Measurements from ENCODE around the gene TMEM30B.
"Not testable (repeated sequence)": the region's sequence is repeated elsewhere in the genome, so short reads cannot be mapped to it uniquely, and the experiment has no call there.

TMEM30B gene, protein sequence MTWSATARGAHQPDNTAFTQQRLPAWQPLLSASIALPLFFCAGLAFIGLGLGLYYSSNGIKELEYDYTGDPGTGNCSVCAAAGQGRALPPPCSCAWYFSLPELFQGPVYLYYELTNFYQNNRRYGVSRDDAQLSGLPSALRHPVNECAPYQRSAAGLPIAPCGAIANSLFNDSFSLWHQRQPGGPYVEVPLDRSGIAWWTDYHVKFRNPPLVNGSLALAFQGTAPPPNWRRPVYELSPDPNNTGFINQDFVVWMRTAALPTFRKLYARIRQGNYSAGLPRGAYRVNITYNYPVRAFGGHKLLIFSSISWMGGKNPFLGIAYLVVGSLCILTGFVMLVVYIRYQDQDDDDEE

GRCh38 chr14:61281186-61281947 is at the start of gene TMEM30B:
Gene TMEM30B (minus strand): TSS chr14:61281338. CDS start chr14:61281147, 191 bp downstream.
- peak; percentile 28 for DNase-seq

DNA sequence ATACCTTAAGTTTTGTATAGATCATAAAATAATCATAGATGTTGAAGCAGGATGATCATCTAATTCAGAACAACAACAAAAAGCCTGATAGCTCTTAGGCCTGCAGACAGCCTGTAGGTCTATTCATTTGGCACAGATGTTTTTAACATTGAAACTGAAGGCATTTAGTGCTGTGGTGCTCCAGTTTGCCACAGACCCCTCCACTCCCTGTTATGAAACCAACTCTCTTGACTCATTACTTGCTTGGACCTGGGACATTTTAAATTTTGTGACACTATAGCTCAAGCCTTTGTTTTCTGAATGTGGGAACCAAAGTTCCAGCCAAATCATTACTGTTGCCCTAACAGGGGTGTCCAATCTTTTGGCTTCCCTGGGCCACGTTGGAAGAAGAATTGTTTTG is 49.4 kb upstream of the TMEM30B start:
- DNase-seq, result no peak

GRCh38 chr14:61329478-61330051 is 48.4 kb upstream of the TMEM30B start:
- no peak for DNase-seq

GRCh38 chr14:61328626-61329262 is 47.6 kb upstream of the TMEM30B start:
- no peak for DNase-seq

GRCh38 chr14:61326847-61327246 is 45.7 kb upstream of the TMEM30B start:
- DNase-seq, result no peak

DNA sequence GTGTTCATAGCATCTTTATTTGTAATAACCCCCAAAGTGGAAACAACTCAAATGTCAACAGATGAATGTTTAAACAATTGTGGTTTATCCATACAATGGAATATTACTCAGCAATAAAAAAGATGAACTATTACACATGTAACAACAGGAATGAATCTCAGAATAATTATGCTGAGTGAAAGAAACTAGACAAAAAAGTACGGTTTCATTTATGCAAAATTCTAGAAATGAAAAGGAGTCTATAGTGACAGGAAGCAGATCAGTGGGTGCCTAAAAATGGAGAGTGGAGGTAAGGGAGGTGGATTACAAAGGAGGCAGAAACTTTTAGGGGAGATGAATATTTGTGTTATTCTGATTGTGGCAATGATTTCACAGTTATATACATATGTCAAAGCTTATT is 45.0 kb upstream of the TMEM30B start:
- DNase-seq, result no peak

DNA sequence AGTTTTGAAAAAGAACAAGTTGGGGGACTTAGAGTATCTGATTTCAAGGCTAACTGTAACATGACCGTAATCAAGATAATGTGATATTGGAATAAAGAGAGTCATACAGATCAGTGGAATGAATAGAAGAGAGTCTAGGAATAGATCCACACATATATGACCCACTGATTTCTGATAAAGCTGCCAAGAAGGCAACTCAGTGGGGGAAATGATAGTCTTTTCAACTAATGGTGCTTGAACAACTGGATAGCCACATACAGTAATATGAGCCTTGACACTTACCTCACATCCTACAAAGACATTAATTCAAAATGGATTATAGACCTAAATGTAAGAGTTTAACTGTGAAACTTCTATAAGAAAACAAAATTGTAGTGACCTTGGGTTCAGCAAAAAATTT is 44.0 kb upstream of the TMEM30B start:
- no peak for DNase-seq

DNA sequence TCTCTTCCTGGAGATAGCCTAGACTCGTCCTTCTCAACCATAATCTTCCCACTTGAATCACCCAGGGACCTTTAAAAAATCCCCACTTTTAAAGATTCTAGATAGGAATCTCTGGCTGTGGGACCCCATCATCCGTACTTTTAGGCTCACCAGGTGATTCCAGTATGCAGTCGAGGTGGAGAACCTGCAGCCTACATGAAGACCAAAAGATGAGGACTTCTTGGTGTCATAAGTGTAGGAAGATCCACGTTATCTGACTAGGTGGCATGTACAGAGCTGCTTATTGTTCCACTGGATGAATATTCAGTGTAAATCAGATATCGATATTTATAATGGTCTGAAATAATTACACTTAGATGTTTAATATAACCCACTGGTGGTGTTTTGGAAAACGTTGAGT is 42.8 kb upstream of the TMEM30B start:
- DNase-seq, result no peak

GRCh38 chr14:61322799-61323290 is 41.7 kb upstream of the TMEM30B start:
- DNase-seq, result no peak

- peak; percentile 32 for DNase-seq
Measured at GRCh38 chr14:61322011-61322798, 41.1 kb upstream of the TMEM30B start.

GRCh38 chr14:61321385-61322010 is 40.4 kb upstream of the TMEM30B start, which contains the start of gene PRKCH:
Gene PRKCH (plus strand): TSS chr14:61321579. CDS start chr14:61322102, 523 bp downstream.
- DNase-seq, result peak; percentile 78

DNA sequence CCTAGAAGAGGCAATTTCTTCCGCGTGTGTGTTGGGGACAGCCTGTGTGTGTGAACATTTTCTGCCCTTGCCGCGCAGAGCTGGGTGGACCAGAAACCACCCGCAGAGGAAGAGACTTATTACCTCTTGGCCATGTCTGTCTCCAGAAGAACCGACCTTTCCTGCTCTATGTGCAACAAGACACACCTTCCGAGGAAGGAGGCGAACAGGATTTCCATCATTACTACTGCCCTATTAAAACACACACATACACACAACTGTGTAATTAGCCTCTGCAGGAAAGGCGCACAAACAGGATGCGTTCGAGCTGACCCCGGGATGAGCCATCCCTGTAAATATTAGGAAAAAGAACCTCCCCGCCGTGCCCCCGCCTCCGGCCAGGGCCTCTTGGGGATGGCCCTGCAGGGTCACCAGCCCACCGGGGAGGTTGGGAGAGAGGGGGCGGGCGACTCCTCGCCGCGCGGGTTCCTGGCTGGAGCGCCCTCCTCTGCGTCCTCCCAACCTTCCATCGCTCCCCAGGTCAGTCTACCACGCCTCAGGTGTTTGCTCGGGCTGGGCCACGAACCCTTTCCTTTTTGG is 39.8 kb upstream of the TMEM30B start:
- DNase-seq, result no peak

- DNase-seq, result not testable (repeated sequence)
Measured at GRCh38 chr14:61320170-61320569, 39.0 kb upstream of the TMEM30B start.

GRCh38 chr14:61319706-61320105 is 38.6 kb upstream of the TMEM30B start:
- no peak for DNase-seq

DNA sequence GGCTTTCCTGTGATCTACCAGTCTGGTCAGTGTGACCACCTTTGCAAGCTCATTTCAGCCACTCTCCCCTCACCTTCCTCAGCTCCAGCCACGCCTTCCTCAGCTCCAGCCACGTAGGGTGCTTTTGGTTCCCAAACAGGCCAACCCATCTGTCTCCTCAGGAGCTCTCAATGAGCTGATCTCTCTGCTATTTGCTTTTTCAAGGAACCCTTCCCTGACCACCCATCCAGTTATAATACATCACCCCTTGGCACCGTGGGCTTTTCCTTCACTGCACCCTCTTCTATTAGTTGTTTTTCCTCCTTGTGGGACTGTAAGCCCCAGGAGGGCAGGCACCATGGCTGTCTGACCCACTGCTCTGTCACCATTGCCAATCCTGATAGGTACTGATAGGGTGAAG is 37.9 kb upstream of the TMEM30B start:
- no peak for DNase-seq

GRCh38 chr14:61315313-61315712 is 34.2 kb upstream of the TMEM30B start:
- DNase-seq, result no peak

DNA sequence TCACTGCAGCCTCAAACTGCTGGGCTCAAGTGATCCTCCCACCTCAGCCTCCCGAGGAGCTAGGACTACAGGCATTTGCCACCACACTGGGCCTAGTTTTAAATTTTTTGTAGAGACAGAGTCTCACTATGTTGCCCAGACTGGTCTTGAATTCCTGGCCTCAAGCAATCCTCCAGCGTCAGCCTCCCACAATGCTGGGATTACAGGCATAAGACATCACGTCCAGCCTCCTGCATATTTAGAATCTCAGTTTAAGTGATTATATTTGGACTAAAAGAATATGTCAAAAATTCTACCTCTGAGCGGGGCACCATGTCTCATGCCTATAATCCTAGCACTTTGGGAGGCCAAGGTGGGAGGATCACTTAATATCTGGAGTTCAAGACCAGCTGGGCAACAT is 27.6 kb upstream of the TMEM30B start:
- DNase-seq, result not testable (repeated sequence)

DNA sequence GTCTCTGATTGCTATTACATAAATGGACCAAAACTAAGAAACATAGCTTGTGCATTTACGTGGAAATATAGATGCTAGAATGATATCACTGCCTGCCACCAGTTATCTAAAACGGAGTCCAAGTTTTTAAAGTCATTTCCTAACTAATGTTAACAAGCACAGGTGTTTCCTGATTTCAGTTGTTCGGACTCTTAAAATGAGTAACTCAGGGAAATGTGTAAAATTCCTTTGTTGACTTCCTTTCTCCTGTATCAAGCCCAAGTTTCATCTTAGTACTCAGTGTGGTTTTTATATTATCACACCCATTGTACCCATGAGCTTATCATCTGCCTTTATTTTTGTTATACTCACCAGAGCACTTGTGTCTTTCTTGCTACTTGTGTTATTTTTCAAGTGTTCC is 27.1 kb upstream of the TMEM30B start:
- no peak for DNase-seq

GRCh38 chr14:61304688-61305087 is 23.6 kb upstream of the TMEM30B start:
- no peak for DNase-seq

GRCh38 chr14:61300754-61301153 is 19.6 kb upstream of the TMEM30B start:
- no peak for DNase-seq

GRCh38 chr14:61300209-61300608 is 19.1 kb upstream of the TMEM30B start:
- DNase-seq, result no peak
